Neural progenitor cell (in vitro differentiated cells): ENCODE results near the gene TBL2.

Source experiments
- CTCF ChIP-seq: fragments of 200-600 bp; sonication (generic); IDR thresholded peaks from 2 replicates; pipeline ENCODE4 v1.5.1; 2017; ENCODE audit warnings: antibody characterized with exemption, mild to moderate bottlenecking
- EZH2 ChIP-seq: fragments of 200-600 bp; sonication (generic); IDR thresholded peaks from 2 replicates; pipeline ENCODE4 v1.6.1; 2017; ENCODE audit warnings: antibody characterized with exemption, mild to moderate bottlenecking, moderate library complexity
- EZH2phosphoT487 ChIP-seq: fragments of 200-600 bp; sonication (generic); IDR thresholded peaks from 2 replicates; pipeline ENCODE4 v1.6.1; 2017; ENCODE audit warnings: antibody characterized with exemption

- no peak for TF ChIP-seq CTCF
- no peak for TF ChIP-seq EZH2
- no peak for TF ChIP-seq EZH2phosphoT487
These were observed 19.8 kb upstream of the TBL2 start for GRCh38 chr7:73597978-73598782.
